Measurements from ENCODE around the gene EXOC1. TPM values are rescaled to one million over a fixed set of nuclear protein-coding genes. Genes with fewer than 3 reads are reported as not detected.

EXOC1 gene
- total and polyA plus RNA-seq, 9 of the 15 experiments (the other 6 are each of a cell fraction or from before 2014, with no cell fraction given), result 16.0 to 45.5 (median 26.2) TPM

- 14% methylated on average over 5 of the region's 5 CpGs for WGBS (ENCODE audit: insufficient coverage, low coverage, missing lambda C conversion rate)
- H3K27ac ChIP-seq (ENCODE audit: extremely low read depth, low read depth, low read length), result no peak overlapping the region
- H3K27me3 ChIP-seq (ENCODE audit: control insufficient read depth in 2 of 2, insufficient read depth in 2 of 2, low read length in 2 of 2), result no peaks in the 10 kb centered on the region
- peak overlapping the region; percentile 82 for H2AFZ ChIP-seq (ENCODE audit: low read depth, low read length)
- CTCF ChIA-PET (ENCODE audit: low intra/inter-chr PET ratio), result no interaction called here
- intact Hi-C loops (cut with micrococcal nuclease) (no loop called here), in situ Hi-C loops (cut with MboI) (no loop called here)
- H3K9me1 ChIP-seq (ENCODE audit: control insufficient read depth, insufficient read depth, low read length), result no peaks in the 10 kb centered on the region
- no peak overlapping the region for H3K9ac ChIP-seq (ENCODE audit: insufficient read depth in 1 of 2, low read depth in 2 of 2, low read length in 2 of 2)
- POLR2A ChIA-PET, result interaction anchor here (1.8 to 2.1 kb wide), 2 partner anchors 13 to 28 kb away, joined by 4 to 5 read pairs; partner anchors contain the start of gene CEP135
- H3K4me1 ChIP-seq (replicated peaks in 1 of 2; ENCODE audit: control insufficient read depth in 2 of 2, insufficient read depth in 2 of 2, low read length in 2 of 2), result no peaks in the 10 kb centered on the region
- FAIRE-seq (no peak), ATAC-seq (peak; percentile 29; the same call in 2 of the 3 replicates), DNase-seq (ENCODE audit: extremely low read depth in 1 of 4, low spot score in 3 of 4) (no peak)
- no TSS peak for BruUV-seq (replicated peaks)
- H3K79me2 ChIP-seq (ENCODE audit: control insufficient read depth, insufficient read depth, low read length), result no peaks in the 10 kb centered on the region
- no peaks in the 10 kb centered on the region for H3K9me3 ChIP-seq (replicated peaks; ENCODE audit: control insufficient read depth, insufficient read depth, low read depth, low read length)
- TF ChIP-seq CREM (IDR thresholded peaks at IDR 0.05; ENCODE audit: low read depth) (no peak), HDGF (IDR thresholded peaks at IDR 0.05) (no peak), RBM22 (IDR thresholded peaks at IDR 0.05; ENCODE audit: low read depth, low read length, poor library complexity, severe bottlenecking) (no peak), ZNF12 (CRISPR knock-in tag; IDR thresholded peaks at IDR 0.05) (no peak), NFE2L1 (tag; IDR thresholded peaks at IDR 0.05; ENCODE audit: borderline replicate concordance, low read depth) (no peak), RBM17 (IDR thresholded peaks at IDR 0.05; ENCODE audit: borderline replicate concordance, low read depth, low read length) (no peak), ZNF583 (CRISPR knock-in tag; IDR thresholded peaks at IDR 0.05) (no peak), ZNF586 (CRISPR knock-in tag; conservative IDR thresholded peaks at IDR 0.05) (no peak), TEAD2 (tag; IDR thresholded peaks at IDR 0.05) (no peak), HEY1 (CRISPR knock-in tag; IDR thresholded peaks at IDR 0.05; ENCODE audit: borderline replicate concordance) (no peak), SOX6 (IDR thresholded peaks at IDR 0.05) (no peak), MED1 (CRISPR knock-in tag; IDR thresholded peaks at IDR 0.05; ENCODE audit: borderline replicate concordance) (no peak), PYGO2 (tag; IDR thresholded peaks at IDR 0.05) (no peak), ZKSCAN8 (CRISPR knock-in tag; IDR thresholded peaks at IDR 0.05) (no peak)
- TF ChIP-seq, protein P1, sequence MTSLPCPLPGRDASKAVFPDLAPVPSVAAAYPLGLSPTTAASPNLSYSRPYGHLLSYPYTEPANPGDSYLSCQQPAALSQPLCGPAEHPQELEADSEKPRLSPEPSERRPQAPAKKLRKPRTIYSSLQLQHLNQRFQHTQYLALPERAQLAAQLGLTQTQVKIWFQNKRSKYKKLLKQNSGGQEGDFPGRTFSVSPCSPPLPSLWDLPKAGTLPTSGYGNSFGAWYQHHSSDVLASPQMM (CRISPR knock-in tag; IDR thresholded peaks at IDR 0.05), result no peak
- H3K4me2 ChIP-seq (ENCODE audit: insufficient read depth, low read length), result no peak overlapping the region
- no peaks in the 10 kb centered on the region for H4K20me1 ChIP-seq (replicated peaks; ENCODE audit: control insufficient read depth, insufficient read depth, low read length)
- no peak overlapping the region for H3K4me3 ChIP-seq
- H3K36me3 ChIP-seq (ENCODE audit: control insufficient read depth, insufficient read depth, low read length), result no peaks in the 10 kb centered on the region
Measured at GRCh38 chr4:55920571-55920970, 67.1 kb downstream of the EXOC1 start.

Measured in K562 (cell line).